GM21515 (cell line): Measurements from ENCODE around the gene P2RX4.
"Not testable (repeated sequence)": the region's sequence is repeated elsewhere in the genome, so short reads cannot be mapped to it uniquely, and the experiment has no call there.

Experiments used
- ATAC-seq: cut with Tn5 transposase; IDR thresholded peaks from one replicate; pipeline ENCODE4 v1.9.1; 2021; ENCODE audit not compliant: unreplicated experiment

The P2RX4 gene

DNA sequence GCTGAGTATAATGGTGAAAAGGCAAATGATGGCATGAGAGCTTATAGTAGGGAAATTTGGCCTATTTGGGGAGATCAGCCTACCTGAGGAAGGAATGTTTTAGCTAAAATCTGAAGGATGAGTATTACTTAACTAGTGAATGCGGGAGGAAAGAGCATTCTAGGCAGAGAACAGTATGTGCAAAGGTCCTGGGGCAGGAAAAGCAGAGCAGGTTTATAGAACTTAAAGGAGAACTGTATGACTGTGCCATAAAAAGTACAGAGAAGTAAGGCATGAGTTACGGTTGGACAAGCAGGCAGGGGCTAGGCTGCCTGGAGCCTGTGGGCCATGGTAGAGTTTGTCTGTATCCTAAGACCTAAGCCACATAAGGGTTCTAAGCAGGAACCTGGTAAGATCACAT, 21.7 kb upstream of the P2RX4 start:
- no peak for ATAC-seq

DNA sequence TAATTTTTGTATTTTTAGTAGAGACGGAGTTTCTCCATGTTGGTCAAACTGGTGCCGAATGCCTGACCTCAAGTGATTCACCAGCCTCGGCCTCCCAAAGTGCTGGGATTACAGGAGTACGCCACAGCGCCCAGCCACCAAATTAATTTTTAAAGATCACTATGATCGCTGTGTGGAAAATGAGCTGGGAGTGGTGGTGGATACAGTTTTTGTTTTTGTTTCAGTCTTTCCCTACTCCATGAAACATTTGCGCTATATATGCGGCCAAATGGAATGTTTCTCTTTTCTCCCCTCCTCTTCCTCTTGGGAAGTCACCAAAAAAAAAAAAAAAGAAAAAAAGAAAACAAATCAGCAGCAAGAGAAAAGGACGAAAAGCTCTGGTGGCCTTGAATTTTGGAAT, 20.8 kb upstream of the P2RX4 start:
- no peak for ATAC-seq

DNA sequence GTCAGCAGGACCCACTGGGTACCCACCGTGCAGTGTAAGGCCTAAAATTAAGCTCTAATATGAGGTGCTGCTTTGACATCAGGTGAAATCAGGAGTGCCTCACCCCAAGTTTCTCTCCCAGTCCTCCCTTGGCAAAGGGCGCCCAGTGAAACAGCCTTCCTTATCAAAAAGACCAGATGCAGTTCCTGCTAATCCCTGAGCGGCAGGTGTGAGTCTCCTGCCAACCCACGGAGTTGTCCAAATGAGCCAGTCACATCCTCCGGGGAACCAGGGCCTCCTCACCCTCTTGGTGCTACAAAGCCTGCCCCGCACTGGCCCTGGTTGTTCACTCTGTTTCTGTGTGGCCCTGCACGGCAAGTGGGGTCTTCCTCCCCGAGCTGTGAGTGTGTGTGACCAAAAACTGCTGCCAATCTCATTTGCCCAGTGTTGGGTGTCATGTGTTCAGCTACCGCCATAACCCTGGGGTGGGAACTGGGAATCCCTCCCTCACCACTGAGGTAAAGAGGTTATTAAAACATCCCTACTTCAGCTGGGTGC, 20.2 kb upstream of the P2RX4 start:
- no peak for ATAC-seq

DNA sequence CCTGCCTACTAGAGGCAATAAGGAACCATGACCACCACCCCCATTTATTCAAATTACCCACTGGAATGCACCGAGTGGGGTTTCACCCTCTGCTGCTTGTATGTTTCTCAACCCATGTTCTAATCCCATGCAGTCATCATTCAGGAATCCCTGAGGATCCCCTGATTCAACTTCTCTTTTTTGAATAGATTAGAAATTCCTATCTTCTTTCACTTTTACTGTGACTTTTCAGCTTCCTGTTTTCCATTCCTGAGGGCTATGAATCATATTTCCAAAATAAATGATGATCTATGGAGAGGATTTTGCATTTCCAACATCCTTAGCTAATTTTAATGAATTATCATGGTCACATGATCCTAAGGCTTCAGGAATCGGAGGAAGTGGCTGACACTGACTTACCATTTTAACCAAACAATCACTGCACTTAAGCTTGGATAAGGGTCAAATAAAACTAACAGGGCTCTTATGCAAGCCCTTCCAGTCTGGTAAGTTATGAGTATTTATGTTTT, 19.4 kb upstream of the P2RX4 start:
- ATAC-seq = no peak

DNA sequence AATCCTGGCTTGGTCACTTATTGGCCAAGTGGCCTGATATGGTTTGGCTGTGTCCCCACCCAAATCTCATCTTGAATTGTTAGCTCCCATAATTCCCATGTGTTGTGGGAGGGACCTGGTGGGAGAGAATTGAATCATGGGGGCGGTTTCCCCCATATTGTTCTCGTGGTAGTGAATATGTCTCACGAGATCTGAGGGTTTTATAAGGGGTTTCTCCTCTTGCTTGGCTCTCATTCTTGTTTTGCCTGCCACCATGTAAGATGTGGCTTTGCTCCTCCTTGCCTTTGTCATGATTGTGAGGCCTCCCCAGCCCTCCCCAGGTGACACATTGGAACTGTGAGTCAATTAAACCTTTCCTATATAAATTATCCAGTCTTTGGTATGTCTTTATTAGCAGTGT, 18.8 kb upstream of the P2RX4 start:
- no peak for ATAC-seq

DNA sequence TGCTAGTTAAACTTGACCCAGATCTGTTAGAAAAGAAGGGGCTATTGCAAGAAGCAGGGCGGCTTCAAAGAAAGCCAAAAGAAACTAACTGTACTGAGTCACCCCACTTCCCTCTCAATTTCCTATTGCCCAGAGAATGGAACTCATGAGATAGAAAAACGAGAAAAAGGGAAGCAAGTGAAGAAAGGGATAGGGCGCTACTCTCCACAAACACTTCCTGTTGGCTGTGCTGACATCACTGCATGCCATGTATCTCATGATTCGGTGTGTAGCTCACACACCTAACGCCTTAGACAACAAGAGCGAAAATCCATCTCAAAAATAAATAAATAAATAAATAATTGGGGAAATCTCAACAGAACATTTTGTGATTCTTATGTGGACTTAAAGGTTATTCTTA, 13.0 kb upstream of the P2RX4 start:
- ATAC-seq = no peak

DNA sequence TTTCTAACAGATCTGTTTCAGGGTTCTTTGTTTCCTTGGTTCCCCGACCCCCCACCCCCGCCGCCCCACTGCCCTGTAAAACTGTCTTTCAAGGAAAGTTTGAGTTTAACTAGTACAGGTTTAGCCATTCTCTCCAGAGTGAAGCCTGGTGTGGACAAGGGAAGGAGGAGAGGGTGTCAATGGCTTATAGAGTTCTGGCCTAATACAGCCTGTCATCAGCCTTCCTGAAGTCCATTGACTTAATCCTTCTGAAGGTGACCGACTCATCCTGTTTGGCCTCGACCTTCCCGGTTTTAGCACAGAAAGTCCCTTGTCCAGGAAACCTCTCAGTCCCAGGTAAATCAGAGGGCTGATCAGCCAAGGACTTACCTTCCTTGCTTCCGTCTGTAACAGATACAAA, 11.0 kb upstream of the P2RX4 start:
- ATAC-seq = no peak

DNA sequence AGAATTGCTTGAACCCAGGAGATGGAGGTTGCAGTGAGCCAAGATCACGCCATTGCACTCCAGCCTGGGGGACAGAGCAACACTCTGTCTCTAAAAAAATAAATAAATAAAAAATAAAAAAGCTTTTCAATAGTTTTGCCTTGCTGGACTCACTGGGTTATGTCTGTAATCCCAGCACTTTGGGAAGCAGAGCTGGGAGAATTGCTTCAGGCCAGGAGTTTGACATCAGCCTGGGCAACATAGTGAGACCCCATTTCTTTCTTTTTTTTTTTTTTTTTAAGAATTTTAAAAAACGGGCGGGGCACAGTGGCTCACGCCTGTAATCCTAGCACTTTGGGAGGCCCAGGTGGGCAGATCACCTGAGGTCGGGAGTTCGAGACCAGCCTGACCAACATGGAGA, 8.8 kb upstream of the P2RX4 start:
- ATAC-seq = not testable (repeated sequence)

DNA sequence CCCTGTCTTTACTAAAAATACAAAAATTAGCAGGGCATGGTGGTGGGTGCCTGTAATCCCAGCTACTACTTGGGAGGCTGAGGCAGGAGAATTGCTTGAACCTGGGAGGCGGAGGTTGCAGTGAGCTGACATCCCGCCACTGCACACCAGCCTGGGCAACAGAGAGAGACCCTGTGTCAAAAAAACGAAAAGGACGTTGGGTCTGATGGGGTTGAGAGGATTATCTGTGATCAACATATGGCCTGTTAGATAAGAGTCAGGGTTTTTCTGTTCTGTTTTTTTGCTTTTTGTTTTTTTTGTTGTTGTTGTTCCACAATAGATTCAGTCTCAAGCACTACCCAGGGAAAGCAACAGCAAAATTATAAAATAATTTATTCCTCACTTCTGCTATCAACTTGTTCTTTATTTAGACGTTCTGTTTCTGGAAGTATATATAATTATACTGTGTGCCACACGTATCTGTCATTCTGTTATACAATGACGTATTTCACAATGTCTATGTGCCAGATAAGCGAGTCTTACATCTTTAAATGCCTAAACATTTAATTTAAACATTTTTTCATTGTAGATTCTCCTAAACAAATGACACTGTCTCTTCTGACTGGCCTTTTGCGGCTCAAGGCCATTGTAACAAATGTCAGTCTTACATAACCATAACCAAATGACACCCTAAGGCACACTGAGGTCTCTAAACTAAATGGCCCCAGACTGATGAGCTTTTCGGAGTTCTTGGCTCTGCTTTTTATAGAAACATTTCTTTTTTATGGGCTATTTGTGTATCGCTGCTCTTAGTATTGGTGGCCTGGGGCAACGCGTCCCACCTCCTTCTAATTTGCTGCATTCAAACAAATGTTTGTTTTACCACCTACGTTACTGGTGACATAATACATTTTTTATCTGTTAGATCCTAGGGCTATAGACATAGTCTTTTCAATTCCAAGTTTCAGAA, 7.2 kb upstream of the P2RX4 start:
- no peak for ATAC-seq

DNA sequence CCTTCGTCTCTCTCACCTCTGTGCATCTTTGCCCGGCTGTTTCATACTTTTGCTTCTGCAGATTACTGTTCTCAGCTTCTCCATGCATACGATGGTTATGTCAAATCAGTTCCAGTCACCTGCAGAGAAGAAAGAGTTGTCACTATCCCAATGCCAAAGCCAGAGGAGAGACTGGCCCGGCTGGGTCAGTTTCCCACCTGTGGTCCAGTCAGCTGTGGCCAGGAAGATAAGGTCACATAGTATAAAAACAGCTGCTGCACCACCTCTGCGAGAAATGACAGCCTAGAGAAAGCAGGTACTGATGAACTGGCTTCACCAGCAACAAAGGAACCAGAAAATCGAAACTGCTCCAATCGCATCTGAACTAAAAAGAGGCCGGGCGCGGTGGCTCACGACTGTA, 6.4 kb upstream of the P2RX4 start:
- no peak for ATAC-seq

DNA sequence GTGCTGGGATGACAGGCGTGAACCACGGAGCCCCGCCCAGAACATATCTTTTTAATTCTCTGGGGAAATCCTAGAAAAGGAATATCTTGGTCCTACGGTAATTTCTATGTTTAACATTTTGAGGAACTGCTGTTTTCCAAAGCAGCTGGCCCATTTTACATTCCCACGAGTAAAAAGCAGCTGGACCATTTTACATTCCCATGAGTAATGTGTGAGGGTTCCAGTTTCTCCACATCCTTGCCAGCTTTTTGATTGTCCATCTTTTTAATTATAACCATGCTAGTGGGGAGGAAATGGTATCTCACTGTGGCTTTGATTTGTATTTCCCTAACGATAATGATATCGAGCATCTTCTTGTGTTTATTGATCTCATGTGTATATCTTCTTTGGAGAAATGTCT, 4.4 kb upstream of the P2RX4 start:
- ATAC-seq = no peak

DNA sequence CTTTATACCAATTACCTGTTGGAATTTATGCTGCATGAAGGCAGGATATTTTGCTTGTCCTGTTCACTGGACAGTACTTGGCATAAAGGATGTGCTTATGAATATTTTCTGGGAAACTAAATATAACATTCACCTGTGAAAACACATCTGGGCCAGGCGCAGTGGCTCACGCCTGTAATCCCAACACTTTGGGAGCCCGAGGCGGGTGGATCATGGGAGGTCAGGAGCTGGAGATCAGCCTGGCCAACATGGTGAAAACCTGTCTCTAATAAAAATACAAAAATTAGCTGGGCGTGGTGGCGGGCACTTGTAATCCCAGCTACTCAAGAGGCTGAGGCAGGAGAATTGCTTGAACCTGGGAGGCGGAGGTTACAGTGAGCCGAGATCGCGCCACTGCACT, 1.4 kb upstream of the P2RX4 start:
- ATAC-seq = not testable (repeated sequence)

DNA sequence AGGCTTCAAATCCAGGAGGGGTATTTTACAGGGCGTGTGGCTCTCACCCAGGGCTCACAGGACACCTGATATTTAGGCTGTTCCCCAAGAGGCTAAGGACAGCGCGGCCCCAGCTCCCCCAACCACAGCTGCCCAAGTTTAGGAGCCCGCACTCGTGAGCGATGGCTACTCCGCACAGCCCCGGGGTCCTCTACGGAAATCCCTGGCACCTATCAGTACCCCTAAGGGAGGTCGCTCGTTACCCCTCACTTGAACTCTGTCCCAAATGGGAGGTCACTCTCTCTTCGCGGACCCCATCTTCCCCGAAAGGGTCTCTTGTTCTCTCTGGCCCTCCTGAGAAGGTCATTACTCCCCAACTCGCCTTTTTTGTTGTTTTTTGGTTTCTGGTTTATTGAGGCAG, 708 bp upstream of the P2RX4 start:
- ATAC-seq = no peak

DNA sequence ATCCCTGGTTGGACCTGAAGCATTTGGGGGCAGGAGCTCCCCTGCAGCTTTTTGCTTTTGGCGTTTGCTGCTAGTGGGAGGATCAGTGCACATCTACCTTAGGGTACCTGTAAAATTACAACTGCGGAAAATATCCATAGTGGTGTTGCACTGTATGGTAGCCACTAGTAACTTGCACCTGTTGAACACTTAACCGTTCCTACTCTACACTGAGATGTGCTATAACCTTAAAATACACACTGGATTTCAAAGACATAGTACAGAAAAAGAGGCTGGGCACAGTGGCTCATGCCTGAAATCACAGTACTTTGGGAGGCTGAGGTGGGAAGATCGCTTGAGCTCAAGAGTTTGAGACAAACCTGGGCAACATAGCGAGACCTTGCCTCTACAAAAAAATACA, 2.9 kb downstream of the P2RX4 start:
- no peak for ATAC-seq

DNA sequence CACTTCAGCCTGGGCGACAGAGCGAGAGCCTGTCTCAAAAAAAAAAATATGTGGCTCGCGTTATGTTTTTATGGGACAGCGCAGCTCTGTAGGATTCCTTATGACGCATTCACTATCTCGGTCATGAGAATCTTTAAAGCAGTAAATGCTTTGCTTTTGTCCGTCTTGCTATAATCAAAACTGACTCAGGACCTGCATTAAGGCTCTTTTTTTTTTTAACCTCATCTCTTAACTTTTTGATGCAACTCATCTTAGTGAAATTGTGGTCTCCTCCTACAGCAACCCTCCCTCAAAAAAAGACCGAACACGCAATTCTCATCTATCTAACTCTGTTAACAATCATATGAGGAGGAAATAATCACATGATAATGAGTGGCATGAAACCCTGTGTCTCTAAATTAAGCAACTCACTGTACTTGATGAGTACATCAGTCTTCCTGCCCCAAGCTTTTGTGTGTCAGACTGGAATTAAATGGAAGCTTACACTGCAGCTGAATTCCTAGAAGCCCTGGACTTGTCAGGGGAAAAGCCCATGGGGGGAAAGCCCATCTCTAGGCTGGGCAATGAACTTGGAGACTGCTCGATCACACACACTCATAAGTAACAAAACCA, 4.3 kb downstream of the P2RX4 start:
- no peak for ATAC-seq

DNA sequence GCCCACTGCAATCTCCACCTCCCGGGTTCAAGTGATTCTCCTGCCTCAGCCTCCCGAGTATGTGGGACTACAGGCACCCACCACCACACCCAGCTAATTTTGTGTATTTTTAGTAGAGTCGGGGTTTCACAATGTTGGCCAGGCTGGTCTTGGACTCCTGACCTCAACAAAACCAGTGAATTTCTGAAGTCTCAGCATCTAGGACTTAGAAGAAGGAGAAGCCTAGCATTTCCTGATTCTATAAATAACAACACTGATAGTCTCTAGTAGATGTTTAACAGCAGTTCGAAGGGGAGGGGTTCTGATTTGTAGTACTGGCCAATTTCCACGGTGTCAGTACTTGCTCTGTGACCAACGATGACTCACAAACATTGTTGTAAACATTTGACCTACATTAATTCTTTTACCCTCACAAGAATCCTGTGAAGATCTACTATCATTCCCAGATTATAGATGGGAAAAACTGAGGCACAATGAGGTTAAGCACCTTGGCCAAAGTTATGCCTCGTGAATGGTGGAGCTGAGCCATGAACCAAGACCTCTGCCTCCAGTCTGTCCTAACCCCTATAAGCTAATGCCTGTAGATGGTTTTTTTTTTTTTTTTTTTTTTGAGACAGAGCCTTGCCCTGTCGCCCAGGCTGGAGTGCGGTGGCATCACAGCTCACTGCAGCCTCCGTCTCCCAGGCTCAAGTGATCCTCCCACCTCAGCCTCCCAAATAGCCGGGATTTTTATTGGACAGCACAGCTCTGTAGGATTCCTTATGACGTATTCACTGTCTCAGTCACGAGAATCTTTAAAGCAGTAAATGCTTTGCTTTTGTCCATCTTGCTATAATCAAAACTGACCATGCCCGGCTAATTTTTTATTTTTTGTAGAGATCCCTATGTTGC, 5.2 kb downstream of the P2RX4 start:
- ATAC-seq = no peak

DNA sequence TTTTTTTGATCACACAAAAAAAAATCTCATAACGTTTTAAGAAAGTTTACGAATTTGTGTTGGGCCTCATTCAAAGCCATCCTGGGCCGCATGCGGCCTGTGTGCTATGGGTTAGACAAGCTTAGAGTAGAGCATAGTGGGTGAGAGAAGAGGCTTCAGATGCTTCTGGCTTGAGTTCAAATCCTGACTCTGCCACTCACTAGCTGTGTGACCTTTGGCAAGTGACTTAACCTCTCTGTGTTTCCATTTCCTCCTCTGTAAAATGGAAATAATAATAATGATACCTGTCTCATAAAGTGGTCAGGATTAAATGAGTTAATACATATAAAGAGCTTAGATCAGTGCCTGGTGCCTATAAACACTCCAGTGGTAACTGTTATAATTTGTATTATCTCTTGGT, 6.2 kb downstream of the P2RX4 start:
- ATAC-seq = no peak

DNA sequence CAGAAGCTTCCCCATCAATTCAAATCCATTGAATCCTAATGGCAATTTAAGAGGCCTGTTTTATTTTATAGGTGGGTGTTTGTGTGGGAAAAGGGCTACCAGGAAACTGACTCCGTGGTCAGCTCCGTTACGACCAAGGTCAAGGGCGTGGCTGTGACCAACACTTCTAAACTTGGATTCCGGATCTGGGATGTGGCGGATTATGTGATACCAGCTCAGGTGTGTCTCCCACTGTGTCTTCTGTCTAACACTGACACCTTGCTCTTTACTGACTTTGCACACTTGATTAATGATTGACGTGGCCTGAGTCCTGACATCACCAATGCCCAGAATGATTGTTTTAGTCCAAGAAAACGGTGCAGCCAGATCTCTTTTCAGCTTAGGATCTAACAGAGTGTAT, 7.1 kb downstream of the P2RX4 start:
- no peak for ATAC-seq

DNA sequence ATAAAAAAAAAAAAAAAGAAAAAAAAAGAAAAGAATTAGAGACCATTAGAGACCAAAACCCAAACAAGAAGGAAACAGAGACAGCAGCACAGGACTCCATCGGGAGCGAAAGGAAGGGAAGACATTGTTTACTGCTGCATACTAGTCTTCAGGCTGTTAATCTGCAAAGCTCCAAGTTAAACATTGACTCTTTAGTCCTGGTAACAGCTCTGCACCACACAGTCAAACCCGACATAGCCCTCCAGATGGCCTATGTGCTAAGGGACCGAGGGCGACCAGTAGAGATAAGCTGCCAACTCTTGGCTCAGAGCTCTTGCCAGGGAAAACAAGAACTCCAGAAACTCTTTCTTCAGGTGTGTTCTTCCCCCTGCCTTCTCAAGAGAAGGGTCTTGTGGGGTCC, 7.8 kb downstream of the P2RX4 start:
- no peak for ATAC-seq

DNA sequence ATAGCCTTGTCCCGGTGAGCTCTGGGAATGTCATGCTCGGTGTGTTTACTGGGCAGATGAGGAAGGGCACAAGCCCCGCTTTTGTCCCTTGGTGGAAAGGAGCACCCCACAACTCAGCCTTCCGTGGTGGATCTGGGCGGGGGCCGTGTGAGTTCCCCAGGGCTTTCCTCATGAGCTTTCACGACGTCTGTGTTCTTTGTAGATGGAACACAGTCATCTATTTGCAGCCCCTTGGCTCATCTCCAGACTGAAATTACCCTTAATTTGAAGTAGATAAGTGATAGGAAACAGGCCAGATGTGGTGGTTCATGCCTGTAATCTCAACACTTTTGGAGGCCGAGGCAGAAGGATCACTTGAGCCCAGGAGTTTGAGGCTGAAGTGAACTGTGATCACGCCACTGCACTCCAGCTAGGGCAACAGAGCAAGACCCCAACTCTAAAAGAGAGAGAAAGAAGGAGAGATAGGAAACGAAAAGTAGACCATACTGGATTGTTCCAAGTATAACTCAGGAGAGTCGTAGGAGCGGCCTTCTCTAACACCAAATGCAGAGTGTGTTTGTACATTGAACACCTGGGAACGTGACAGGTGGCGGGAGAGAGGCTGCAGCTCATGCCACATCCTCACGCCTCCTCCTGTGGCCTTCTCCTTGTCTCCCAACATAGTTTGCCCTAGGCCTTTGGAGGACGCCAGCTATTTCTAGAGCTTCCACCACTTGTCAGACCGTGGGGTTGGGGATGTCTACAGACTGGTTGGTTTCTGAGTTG, 8.8 kb downstream of the P2RX4 start:
- no peak for ATAC-seq
